Effector memory CD8-positive, alpha-beta T cell (primary cell): Measurements from ENCODE around the gene TMEM169.

ENCODE experiments used
- ATAC-seq: fragments of 150-1000 bp; cut with Tn5 transposase; replicated peaks from 2 replicates; pipeline ENCODE4 v1.10.0; 2021; ENCODE audit warnings: mild to moderate bottlenecking, moderate library complexity
- DNase-seq, 3 experiments: peaks; one replicate each; pipeline ENCODE4 v3.0.0; 2021
- H3K27ac Mint-ChIP-seq, 2 donors: one replicate each; pipeline ENCODE4 v1.8.0; 2022; ENCODE audit warnings: mild to moderate bottlenecking in 2 of 2, mixed read lengths in 2 of 2, moderate library complexity in 2 of 2
- H3K27me3 Mint-ChIP-seq, 2 donors: one replicate each; pipeline ENCODE4 v1.8.0; 2022; ENCODE audit warnings: mixed read lengths in 2 of 2
- H3K36me3 Mint-ChIP-seq: one replicate; pipeline ENCODE4 v1.8.0; 2022; ENCODE audit warnings: mild to moderate bottlenecking, moderate library complexity, mixed read lengths; ENCODE audit not compliant: insufficient read depth
- H3K4me1 Mint-ChIP-seq, 2 donors: one replicate each; pipeline ENCODE4 v1.8.0; 2022; ENCODE audit warnings: low read depth in 2 of 2, mixed read lengths in 2 of 2
- H3K4me3 Mint-ChIP-seq, 2 donors: one replicate each; pipeline ENCODE4 v1.8.0; 2022; ENCODE audit warnings: mild to moderate bottlenecking in 2 of 2, mixed read lengths in 2 of 2, moderate library complexity in 2 of 2
- H3K9me3 Mint-ChIP-seq, 2 donors: one replicate each; pipeline ENCODE4 v1.8.0; 2022; ENCODE audit warnings: mixed read lengths in 2 of 2

The TMEM169 gene

DNA sequence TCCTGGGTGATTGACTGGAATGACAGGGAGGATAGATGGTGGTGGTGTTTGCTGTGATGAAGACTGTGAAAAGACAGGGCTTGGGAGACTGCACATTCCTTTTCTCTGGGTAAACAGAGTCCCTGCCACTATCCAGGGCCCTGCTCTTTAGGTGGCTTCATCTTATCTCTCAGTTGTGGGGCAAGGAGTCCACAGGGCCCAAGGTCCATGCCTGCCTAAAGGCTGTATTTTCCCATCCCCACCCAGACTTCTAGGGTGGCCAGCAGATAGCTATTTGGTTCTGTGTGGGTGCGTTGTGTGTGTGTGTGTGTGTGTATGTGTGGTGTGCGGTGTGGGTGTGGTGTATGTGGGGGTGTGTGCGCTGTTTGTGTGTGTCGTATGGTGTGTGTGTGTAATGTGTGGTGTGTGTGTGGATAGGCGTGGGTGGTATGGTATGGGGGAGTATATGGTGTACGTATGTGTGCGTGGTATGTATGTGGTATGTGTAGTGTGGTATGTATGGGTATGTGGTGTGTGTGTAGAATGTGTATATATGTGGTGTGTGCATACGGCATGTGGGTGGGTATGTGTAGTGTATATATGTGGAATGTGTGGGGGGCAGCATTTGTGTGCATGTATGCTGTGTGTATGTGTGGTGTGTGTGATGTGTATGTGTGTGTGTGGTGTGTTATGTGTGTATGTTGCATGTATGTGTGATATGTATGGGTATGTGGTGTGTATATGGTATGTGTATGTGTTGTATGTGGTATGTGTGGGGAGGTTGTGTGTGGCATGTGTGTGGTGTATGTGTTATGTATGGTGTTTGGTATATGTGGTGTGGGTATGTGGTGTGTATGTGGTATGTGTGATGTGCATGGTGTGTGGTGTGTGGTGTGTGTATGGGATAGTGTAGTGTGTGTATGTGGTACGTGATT lies 17.0 kb downstream of the TMEM169 start:
- DNase-seq: no peak
- H3K4me1 Mint-ChIP-seq: no peaks in the 10 kb centered on the region
- no peaks in the 10 kb centered on the region for H3K9me3 Mint-ChIP-seq
- H3K4me3 Mint-ChIP-seq: no peak overlapping the region
- H3K27me3 Mint-ChIP-seq: no peaks in the 10 kb centered on the region
- H3K36me3 Mint-ChIP-seq: peaks cover 2% of the 10 kb centered on the region
- ATAC-seq: no peak
- H3K27ac Mint-ChIP-seq: no peak overlapping the region

DNA sequence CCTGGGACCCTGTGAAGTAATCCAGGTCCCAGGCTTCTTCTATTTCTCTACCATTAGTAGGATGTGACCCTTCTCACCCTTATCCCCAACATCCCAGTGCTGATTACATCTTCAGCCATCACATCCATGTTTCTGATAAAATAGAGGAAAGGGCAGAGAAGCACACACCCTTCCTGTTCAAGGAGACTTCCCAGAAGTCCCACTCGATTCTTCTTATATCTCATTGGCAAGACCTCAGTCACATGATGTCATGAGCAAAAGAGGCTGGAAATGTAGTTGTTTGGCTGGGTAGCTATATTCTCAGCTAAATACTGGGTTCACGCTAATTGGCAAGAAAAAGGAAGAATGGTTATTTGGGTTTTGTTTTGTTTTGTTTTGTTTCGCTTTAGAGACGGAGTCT lies 19.4 kb downstream of the TMEM169 start:
- DNase-seq (no peak), ATAC-seq (no peak)
- Mint-ChIP-seq H3K4me3 (no peak overlapping the region), H3K4me1 (no peaks in the 10 kb centered on the region), H3K36me3 (no peaks in the 10 kb centered on the region), H3K27ac (no peak overlapping the region), H3K27me3 (no peaks in the 10 kb centered on the region), H3K9me3 (no peaks in the 10 kb centered on the region)

DNA sequence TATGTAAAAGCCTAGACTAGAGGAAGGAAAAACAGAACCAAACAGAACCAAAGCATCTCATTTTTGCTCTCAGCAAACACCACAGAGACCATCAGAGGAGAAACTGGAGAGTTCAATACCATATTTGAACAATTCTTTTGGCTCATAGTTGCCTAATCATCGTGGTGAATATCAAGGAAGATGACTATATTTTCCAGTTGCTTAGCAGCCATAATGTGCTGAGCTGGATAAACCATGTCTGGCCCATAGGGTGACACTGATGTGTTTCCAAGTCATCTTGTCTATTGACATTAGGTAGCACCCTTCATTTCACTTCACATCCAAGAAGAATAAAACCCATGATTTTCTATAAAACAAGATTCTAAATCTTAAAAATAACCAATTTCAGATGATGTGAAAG lies 21.5 kb downstream of the TMEM169 start:
- no peak overlapping the region for H3K27ac Mint-ChIP-seq
- no peaks in the 10 kb centered on the region for H3K36me3 Mint-ChIP-seq
- no peak for ATAC-seq
- H3K4me1 Mint-ChIP-seq: no peaks in the 10 kb centered on the region
- no peak for DNase-seq
- H3K9me3 Mint-ChIP-seq: no peaks in the 10 kb centered on the region
- H3K4me3 Mint-ChIP-seq: no peak overlapping the region
- H3K27me3 Mint-ChIP-seq: no peaks in the 10 kb centered on the region

DNA sequence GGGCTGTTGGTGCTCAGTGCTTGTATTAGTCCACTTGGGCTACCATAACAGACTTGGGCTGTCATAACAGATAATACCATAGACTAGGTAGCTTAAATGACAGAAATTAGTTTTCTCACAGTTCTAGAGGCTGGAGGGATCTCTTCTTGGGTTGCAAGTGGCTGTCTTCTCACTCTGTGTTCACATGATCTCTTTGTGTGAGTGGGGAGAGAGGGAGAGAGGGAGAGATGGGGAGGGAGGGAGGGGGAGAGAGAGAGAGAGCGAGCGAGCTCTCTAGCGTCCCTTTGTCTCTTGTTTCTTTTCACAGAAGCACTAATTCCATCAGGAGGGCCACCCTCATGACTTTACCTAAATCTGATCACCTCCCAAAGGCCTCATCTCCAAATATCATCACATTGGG lies 23.0 kb downstream of the TMEM169 start:
- no peak for DNase-seq
- no peak overlapping the region for H3K27ac Mint-ChIP-seq
- H3K27me3 Mint-ChIP-seq: no peaks in the 10 kb centered on the region
- H3K36me3 Mint-ChIP-seq: peaks cover 12% of the 10 kb centered on the region
- H3K4me3 Mint-ChIP-seq: no peak overlapping the region
- ATAC-seq: no peak
- peaks cover 9 to 12% of the 10 kb centered on the region in 2 donors for H3K4me1 Mint-ChIP-seq
- no peaks in the 10 kb centered on the region for H3K9me3 Mint-ChIP-seq

DNA sequence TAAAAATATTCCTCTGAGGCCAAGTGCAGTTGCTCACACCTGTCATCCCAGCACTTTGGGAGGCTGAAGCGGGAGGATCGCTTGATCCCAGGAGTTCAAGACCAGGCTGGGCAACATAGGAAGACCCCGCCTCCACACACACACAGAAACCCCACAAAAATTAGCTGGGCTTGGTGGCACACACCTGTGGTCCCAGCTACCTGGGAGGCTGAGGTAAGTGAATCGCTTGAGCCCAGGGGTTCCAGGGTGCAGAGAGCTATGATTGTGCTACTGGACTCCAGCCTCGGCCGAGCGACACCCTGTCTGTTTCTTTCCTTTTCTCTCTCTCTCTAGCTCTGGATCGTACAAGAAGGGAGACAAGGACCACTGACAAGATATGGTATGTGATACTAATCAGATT lies 25.6 kb downstream of the TMEM169 start:
- Mint-ChIP-seq H3K27ac (no peak overlapping the region), H3K4me3 (no peak overlapping the region), H3K36me3 (peaks cover 34% of the 10 kb centered on the region), H3K27me3 (no peaks in the 10 kb centered on the region), H3K4me1 (peaks cover 25 to 36% of the 10 kb centered on the region in 2 donors), H3K9me3 (no peaks in the 10 kb centered on the region)
- DNase-seq (no peak), ATAC-seq (no peak)

DNA sequence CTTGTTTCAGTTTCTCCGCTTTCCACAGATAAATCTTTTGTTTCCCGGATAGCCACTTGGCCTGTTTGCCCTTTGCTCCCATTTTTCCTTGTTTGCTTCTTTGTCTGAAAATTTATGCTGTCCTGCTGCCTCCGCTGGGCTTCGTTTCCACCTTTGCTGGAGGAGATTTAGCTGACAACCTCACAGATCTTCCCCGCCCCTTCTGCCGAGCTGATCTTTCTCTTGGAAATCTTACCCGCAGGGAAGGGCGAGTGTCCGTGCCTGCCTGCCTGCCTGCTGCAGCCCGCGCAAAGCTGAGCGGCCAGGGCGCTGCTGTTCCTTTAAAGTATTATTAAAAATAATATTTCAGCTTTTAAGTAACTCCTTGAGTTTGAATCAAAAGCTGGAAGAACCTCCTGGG lies 26.0 kb downstream of the TMEM169 start:
- H3K36me3 Mint-ChIP-seq: peaks cover 38% of the 10 kb centered on the region
- no peak overlapping the region for H3K4me3 Mint-ChIP-seq
- H3K4me1 Mint-ChIP-seq: peaks cover 29 to 40% of the 10 kb centered on the region in 2 donors
- ATAC-seq: no peak
- H3K9me3 Mint-ChIP-seq: no peaks in the 10 kb centered on the region
- DNase-seq: no peak
- no peak overlapping the region for H3K27ac Mint-ChIP-seq
- H3K27me3 Mint-ChIP-seq: no peaks in the 10 kb centered on the region

DNA sequence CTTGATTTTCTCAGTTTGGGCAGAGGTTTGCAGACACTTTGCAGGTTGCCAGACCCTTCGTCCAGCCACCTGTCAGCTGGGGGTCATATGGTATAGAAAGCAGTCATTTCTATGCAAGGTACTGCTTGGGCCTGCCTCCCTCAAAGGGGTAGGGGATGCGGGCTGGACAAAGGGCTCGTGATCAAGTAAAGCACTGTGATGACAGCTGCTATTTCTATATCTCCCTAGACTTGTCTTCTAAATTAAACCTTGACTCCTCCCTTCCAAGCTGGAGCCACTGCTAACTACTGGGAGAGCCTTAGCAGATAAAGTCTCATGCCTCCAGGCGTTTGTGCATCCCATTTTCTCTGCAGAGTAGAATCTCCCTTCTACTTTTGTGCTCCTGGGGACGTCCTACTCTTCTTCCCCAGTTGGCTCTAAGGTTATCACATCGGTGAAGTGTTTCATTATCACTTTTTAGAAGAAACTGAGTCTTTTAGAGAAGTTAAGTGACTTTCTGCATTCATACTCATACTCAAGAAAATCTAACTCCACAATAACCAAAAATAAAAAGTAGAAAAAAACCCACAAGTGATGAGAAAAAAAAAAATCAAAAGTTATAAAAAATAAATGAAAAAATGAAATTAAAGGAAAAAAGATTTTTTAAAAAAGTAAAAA lies 26.7 kb downstream of the TMEM169 start:
- DNase-seq (peak in 1 of 3 experiments; percentile 2), ATAC-seq (no peak)
- Mint-ChIP-seq H3K27ac (peak overlapping the region; percentile 100), H3K4me1 (peaks cover 34 to 47% of the 10 kb centered on the region in 2 donors), H3K36me3 (peaks cover 45% of the 10 kb centered on the region), H3K9me3 (no peaks in the 10 kb centered on the region), H3K27me3 (no peaks in the 10 kb centered on the region), H3K4me3 (peak overlapping the region; percentile 100)

DNA sequence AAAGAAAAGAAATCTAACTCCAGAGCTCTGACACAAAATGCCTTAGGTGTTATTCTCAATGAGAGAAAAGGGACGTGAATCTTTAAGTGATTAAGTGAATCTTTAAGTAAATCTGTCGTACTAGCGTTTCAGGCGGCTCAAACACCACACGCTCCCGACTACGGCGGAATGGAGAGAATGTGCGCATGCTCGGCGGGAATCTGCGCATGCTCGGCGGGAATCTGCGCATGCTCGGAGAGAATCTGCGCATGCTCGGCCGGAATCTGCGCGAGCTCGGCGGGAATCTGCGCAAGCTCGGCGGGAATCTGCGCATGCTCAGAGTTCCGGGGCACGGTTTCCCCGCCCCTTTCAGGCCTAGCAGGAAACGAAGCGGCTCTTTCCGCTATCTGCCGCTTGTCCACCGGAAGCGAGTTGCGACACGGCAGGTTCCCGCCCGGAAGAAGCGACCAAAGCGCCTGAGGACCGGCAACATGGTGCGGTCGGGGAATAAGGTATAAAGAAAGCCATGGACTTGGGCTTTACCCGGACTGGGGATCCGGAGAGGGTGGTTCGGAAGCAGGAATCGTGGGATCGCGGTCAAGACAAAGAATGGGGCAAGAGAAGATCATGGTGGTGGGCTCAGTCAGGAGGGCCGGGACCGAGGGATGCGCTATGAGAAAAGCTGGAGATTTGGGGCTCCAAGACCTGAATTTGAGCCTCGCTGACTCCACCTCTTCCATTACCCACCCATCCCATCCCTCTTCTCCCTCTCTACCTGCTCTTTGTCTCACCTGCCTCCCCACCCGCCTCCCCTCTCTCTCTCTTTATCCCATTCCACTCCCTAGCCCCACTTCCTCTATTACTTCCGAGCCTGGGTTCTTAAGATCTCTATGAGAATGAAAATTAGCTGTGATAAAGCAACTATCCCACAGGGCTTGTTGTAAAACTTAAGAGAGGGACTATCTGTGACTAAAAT lies 27.5 kb downstream of the TMEM169 start, which contains the start of gene XRCC5:
Gene XRCC5, plus strand, starts transcription at position 382 of the 955 bp plus-strand sequence. Its CDS starts 89 bp downstream, at position 471.
- no peaks in the 10 kb centered on the region for H3K9me3 Mint-ChIP-seq
- ATAC-seq: peak; percentile 86
- H3K4me3 Mint-ChIP-seq: peak within 1 kb of the TSS; percentile 100
- no peaks in the 10 kb centered on the region for H3K27me3 Mint-ChIP-seq
- DNase-seq: peak; percentile 96 to 97 (median 97)
- peaks cover 53% of the 10 kb centered on the region for H3K36me3 Mint-ChIP-seq
- peak within 1 kb of the TSS; percentile 100 for H3K27ac Mint-ChIP-seq
- H3K4me1 Mint-ChIP-seq: peaks cover 37 to 54% of the 10 kb centered on the region in 2 donors

DNA sequence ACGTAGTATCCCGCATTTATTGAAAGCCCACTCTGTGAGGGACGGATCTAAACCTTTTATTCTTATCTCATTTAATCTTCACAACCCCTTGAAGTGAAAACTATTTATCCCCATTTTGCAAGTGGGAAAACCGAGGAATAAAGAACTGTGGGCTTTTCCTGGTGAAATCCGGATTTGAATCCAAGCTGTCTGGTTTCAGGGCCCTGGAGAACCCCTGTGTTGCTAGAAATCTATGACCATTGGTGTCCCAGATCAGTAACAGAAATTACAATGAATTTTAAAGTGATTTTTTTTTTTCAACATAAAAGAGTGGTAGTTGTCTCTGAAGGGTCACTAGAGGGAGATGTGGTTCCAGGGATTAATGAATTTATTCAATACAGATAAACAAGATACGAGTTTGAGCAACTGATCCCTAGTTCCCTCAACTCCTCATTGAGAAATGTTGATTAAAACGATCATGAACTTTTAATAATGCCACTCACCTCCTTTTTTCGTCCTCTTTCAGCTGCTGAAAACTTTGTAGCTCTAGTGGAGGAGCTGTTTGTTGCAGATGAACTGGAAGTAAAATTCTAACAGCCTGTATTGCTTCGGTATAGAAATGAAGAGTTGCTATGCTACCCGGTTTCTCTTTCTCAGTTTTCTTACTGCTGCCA lies 28.4 kb downstream of the TMEM169 start:
- Mint-ChIP-seq H3K9me3 (no peaks in the 10 kb centered on the region), H3K36me3 (peaks cover 61% of the 10 kb centered on the region), H3K4me1 (peaks cover 45 to 62% of the 10 kb centered on the region in 2 donors), H3K4me3 (peak overlapping the region; percentile 100), H3K27me3 (no peaks in the 10 kb centered on the region), H3K27ac (peak overlapping the region; percentile 100)
- ATAC-seq (peak; percentile 13), DNase-seq (peak in 1 of 3 experiments; percentile 12)

DNA sequence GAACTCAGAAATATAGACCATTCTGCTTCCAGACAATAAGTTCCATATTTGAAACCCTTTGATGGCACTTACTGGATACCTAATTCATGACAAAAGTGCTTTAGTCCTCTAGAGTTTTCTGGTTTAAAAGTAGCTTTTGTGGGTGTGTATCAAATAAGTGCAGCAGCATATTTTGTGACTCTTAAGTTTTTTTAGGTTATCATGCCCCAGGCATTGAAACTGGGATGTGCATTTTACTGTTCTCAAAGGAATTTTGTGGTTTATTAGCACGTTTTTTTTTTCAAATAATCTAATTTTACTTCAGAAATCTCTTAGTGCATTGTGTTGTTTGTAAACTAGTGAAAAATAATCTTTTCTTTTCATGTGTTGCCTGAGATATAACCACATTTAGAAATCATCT lies 28.9 kb downstream of the TMEM169 start:
- Mint-ChIP-seq H3K36me3 (peaks cover 61% of the 10 kb centered on the region), H3K4me3 (peak overlapping the region; percentile 100), H3K27me3 (no peaks in the 10 kb centered on the region), H3K27ac (peak overlapping the region; percentile 100), H3K9me3 (no peaks in the 10 kb centered on the region), H3K4me1 (peaks cover 49 to 66% of the 10 kb centered on the region in 2 donors)
- ATAC-seq (no peak), DNase-seq (no peak)

DNA sequence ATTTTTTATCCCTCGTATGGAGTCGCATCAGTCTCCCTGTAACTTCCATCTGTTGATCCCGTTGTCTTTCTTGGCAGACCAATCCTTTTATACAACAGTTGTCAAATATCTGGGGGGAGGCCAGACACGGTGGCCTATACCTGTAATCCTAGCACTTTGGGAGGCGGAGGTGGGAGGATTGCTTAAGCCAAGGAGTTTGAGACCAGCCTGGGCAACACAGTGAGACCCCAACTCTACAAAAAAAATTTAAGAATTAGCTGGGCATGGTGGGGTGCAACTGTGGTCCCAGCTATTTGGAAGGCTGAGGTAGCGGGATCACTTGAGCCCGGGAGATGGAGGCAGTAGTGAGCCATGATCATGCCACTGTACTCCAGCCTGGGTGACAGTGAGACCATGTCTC lies 29.4 kb downstream of the TMEM169 start:
- peaks cover 66% of the 10 kb centered on the region for H3K36me3 Mint-ChIP-seq
- H3K9me3 Mint-ChIP-seq: no peaks in the 10 kb centered on the region
- ATAC-seq (no peak), DNase-seq (no peak)
- H3K4me3 Mint-ChIP-seq: peak overlapping the region in 1 of 2 donors; percentile 100
- H3K4me1 Mint-ChIP-seq: peaks cover 51 to 69% of the 10 kb centered on the region in 2 donors
- H3K27ac Mint-ChIP-seq: peak overlapping the region in 1 of 2 donors; percentile 100
- no peaks in the 10 kb centered on the region for H3K27me3 Mint-ChIP-seq

DNA sequence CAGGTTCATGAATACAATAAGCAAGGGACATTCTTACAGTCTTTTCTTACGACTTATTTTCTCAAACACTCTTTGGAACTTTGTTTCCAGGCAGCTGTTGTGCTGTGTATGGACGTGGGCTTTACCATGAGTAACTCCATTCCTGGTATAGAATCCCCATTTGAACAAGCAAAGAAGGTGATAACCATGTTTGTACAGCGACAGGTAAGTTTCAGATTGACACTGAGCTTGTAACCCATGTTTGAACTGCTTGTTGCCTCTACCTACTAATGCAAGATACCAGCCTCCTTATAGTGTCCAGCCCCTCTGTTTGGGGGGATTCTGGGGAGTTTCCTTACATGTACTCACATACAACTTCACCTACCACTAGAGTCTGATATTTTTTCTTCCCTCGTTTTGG lies 31.2 kb downstream of the TMEM169 start:
- Mint-ChIP-seq H3K4me1 (peaks cover 63 to 86% of the 10 kb centered on the region in 2 donors), H3K27ac (peak overlapping the region in 1 of 2 donors; percentile 27), H3K9me3 (no peaks in the 10 kb centered on the region), H3K27me3 (no peaks in the 10 kb centered on the region), H3K4me3 (no peak overlapping the region), H3K36me3 (peaks cover 81% of the 10 kb centered on the region)
- ATAC-seq (no peak), DNase-seq (no peak)
